Measurements from ENCODE around the gene LCTL.

GRCh38 chr15:66580643-66581042 lies 14.8 kb upstream of the LCTL start:
- TF ChIP-seq CTCF (IDR thresholded peaks at IDR 0.05) (no peak), POLR2AphosphoS5 (IDR thresholded peaks at IDR 0.05) (peak in 1 of 2 donors; percentile 41), POLR2A (IDR thresholded peaks at IDR 0.05) (no peak), EP300 (IDR thresholded peaks at IDR 0.05) (no peak)
